ENCODE data around the gene ZNF521.

The ZNF521 gene

DNA sequence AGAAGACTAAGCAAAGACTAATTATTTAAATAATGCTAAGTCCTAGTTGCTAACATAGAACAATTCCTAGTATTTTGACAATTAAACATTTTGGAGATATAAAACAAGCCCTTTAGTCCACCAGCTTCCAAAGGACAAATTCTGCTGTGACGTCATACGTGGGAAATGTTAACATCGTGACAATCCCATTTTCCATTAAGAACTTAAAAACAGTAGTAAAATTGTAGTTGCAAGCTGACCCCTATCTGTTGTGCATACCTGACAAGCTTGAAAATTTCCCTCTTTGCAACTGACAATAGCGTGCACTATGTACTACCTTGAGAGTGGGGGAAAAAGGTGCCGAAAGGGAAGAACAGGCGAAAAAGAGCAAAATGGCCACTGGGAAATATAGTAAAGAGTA lies 279.8 kb downstream of the ZNF521 start:
- TF ChIP-seq, protein P1, sequence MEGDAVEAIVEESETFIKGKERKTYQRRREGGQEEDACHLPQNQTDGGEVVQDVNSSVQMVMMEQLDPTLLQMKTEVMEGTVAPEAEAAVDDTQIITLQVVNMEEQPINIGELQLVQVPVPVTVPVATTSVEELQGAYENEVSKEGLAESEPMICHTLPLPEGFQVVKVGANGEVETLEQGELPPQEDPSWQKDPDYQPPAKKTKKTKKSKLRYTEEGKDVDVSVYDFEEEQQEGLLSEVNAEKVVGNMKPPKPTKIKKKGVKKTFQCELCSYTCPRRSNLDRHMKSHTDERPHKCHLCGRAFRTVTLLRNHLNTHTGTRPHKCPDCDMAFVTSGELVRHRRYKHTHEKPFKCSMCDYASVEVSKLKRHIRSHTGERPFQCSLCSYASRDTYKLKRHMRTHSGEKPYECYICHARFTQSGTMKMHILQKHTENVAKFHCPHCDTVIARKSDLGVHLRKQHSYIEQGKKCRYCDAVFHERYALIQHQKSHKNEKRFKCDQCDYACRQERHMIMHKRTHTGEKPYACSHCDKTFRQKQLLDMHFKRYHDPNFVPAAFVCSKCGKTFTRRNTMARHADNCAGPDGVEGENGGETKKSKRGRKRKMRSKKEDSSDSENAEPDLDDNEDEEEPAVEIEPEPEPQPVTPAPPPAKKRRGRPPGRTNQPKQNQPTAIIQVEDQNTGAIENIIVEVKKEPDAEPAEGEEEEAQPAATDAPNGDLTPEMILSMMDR (IDR thresholded peaks at IDR 0.05), result no peak

DNA sequence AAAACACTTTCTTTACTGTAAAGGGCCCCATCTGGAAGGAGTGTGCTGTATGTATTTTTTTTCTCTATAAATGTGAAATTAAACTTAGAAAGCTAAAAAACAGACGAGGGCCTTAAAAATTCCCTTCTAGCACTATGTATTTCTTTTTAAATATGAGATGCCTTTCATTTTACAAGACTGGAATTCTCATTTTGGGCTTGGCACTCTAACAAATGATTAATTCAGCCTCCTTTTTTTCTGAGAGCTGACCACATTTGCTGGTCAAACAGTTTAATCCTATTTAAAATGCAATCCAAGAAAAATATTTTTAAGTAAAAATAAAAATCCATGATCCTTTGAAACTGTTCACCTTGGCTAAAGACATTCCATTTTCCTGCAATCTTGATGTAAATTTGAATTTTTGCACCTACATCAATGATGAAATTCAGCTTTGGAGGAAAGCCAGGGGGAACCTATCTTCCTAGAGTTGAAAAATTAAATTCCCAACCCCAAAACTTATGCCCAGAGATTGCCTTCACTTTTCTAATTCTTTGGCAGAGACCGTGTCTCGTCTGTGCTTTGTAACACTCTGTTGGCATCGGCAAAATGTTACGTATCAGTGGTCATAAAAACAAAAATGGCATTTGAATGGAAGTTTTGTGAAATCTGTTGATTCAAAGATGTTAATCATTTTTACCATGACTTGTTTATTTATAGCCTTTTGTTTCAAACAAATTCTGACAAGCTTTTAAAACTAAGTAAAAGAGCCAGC lies 284.5 kb downstream of the ZNF521 start:
- TF ChIP-seq, protein P1 (IDR thresholded peaks at IDR 0.05), result no peak

DNA sequence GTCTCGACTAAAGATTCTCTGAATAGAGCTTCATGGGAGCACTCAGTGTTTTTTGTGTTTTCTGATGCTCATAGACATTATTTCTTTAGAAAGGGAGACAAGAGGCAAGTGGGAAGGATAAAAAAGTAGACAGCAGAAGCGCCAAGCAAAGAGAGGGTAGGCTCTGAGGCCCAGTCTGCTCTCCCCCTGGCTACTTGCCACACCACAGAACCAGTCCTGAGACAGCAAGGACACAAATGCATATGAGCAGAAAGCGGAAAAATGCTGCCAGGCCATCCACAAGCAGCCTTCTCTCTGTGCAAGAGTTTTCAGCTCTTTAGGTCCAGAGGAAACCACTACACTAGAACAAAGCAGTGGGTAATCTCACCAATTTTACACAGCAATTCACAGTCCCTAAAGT lies 285.4 kb downstream of the ZNF521 start:
- TF ChIP-seq, protein P1 (IDR thresholded peaks at IDR 0.05), result no peak

DNA sequence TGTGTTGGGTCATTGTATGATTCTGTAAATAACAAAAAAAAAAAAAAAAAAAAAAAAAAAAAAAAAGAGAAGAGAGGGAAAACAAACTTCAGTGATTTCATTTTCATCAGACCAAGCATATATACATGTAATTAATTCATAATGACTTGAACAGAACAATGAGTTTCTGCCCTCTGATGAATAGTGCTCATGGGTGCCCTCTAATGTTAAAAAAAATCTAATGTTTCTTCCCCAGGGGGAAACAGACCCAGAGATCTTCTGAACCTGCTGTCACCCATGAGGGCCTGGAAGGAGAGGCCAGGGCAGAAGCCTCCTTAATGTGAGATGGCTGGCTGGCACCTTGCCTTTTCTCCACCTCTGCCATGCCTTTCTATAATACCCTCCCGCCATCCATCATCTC lies 289.2 kb downstream of the ZNF521 start:
- TF ChIP-seq, protein P1 (IDR thresholded peaks at IDR 0.05), result no peak

DNA sequence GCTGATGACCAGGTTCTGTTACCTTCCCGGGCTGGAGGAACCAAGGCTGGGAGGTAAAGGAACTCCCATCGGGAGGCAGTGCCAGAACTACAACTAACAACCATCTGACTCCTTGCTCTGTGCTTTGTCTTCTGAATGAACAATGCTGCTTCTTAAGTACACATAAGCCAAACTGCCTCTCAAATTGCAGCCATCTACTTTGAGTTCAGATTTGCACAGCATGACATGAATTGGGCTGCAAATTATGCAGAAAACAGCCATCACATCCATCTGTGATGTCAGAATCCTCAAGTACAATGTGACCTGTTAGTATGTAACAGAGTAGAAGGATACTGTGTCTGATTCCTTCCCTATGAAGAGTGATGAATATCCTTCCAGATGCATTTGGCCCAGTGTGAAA lies 290.6 kb downstream of the ZNF521 start:
- TF ChIP-seq, protein P1 (IDR thresholded peaks at IDR 0.05), result no peak

DNA sequence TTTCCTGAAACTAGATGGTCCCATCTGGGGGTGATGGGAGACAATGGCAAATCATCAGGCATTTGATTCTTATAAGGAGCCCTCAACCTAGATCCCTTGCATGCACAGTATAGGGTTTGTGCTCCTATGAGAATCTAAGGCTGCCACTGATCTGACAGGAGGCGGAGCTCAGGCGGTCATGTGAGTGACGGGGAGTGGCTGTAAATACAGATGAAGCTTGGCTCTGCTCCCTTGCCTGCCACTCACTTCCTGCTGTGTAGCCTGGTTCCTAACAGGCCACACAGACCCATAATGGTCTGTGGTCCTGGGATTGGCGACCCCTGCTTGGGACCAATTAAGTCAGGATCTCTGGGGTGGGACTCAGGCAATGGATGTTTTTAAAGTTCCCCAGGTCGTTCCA lies 293.4 kb downstream of the ZNF521 start:
- TF ChIP-seq, protein P1 (IDR thresholded peaks at IDR 0.05), result no peak

DNA sequence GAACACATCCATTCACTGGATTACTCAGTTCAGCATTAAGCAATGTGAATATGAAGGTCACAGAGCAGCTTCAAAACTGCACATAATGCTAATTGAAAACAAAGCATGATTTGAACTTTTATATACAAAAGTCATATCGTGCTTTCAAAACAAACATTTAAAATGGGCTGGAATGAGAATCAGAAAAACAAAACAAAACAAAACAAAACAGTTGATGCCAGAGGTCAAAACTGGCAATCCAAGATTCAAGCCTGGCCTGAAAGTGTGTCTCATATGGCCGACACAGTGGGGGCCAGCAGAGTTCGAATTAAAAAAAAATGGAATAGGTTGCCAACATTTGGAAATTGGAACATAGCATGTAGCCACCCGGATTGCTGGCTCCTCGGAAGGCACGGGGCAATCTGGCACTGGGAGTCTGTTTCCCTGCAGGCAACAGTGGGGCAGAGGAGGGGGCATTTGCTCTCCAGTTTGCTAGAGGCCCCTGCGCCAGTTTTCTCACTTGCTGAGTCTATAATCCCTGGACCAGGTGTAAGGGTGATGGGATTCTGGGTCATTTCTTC lies 294.4 kb downstream of the ZNF521 start:
- TF ChIP-seq, protein P1 (IDR thresholded peaks at IDR 0.05), result no peak
